Activated CD4-positive, alpha-beta T cell treated with anti-CD3 and anti-CD28 coated beads, Interleukin-2, amount 50 U/mL, for 1 hour (primary cell): ENCODE measurements around the gene GFY.

ENCODE experiments used
- DNase-seq: peaks from one replicate; pipeline ENCODE4 v3.0.0-alpha.2; 2020

GFY gene

GRCh38 chr19:49409441-49410029, 15.7 kb upstream of the GFY start:
- no peak for DNase-seq

DNA sequence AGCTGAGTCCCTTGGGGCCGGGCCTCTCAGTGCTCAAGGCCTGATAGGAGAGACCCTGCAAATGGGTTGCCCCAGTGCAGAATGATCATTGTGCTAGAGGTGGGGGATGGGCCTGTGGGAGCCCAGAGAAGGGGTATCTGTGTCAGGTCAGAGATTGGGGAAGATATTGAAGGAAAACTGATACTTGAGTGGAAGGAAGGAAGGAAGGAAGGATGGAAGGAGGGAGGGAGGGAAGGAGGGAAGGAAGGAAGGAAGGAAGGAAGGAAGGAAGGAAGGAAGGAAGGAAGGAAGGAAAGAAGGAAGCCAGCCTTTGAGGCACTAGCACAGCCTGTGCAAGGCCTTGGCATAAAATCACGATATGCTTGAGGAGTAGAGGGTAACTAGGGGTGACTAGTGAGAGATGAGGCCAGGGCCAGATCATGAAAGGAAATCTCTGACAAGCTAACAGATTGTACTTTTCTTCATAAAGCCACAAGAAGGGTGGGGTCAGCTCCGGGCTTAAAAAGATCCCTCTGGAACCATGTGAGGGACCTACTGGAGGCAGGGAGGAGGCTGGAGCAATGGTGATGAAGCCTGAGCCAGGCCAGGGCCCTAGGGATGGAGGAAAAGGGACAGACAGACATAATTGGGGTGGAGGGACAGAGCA, 13.4 kb upstream of the GFY start:
- no peak for DNase-seq

DNA sequence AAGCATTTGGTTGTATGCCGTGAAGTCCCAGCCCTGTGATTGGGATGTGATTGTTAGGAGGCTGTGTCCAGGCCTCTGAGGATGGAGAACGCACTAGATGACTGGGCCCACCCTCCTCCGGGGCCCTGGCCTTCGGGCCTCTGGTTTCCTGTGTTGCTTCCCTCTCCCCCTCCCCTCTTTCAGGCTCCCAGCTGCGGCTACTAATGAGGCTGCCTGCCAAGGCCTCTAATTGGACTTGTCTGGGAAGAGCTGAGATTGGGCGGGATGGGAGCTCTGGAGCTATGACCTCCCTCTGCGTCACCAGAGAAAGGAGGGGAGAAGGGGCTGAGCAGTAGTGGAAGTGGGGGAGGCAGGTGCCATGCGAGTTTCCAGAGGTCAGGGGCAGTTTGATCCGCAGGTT, 11.8 kb upstream of the GFY start:
- no peak for DNase-seq

GRCh38 chr19:49414256-49414655, 10.9 kb upstream of the GFY start:
- no peak for DNase-seq

GRCh38 chr19:49415102-49415809, 9.9 kb upstream of the GFY start:
- no peak for DNase-seq

GRCh38 chr19:49415810-49416200, 9.4 kb upstream of the GFY start:
- no peak for DNase-seq

DNA sequence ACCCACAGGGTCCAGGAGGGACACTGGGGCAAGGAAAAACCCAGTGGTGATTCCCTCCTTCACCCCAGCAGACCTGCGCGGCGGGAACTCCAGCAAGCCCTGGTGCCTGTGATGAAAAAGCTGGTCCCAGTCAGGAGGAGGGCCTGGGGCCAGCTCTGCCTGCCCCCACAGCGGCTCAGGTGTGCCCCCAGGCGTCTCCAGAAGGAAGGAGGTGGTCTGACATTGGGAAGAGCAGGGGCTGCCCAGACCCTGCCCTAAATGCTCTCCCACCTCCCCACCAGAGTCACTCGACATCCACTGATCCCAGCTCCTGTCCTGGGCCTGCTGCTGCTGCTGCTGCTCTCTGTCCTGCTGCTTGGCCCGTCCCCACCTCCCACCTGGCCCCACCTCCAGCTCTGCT, 8.1 kb upstream of the GFY start:
- DNase-seq, result no peak

DNA sequence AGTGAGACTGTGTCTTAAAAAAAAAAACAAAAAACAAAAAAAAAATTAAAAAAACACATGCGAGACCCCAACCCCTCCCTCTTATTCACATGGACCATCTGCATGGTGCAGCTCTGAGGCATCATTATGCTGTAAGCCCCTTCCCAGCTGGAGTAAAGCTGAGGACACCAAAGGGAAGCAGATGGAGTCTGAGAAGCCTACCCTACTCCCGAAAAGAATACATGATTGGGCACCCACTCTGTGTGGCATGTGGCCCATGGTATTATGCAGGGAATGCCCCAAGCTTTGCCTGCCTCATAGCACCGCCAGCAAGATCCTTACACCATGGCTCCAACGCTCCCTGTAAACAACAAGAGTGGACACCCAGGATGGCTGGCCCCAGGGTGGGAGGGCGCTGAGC, 6.7 kb upstream of the GFY start:
- no peak for DNase-seq

DNA sequence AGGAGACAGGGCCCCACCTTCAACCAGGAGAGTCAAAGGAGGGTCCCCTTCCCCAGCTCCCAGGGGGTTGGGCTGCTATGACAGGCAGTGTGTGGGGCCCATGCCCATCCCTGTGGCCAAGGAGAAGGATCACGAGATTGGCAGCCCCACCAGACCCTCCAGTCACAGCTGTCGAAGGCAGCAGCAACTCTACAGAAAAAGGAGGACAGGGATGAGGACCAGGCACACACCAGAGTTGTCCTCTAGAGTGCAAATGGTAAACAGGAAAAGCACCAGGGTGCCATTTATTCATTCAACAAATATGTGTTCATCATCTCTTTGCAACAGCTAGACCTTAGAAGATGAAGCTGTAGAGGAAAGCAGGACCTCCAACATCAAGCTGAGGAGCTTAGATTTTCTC, 6.0 kb upstream of the GFY start:
- DNase-seq, result no peak

DNA sequence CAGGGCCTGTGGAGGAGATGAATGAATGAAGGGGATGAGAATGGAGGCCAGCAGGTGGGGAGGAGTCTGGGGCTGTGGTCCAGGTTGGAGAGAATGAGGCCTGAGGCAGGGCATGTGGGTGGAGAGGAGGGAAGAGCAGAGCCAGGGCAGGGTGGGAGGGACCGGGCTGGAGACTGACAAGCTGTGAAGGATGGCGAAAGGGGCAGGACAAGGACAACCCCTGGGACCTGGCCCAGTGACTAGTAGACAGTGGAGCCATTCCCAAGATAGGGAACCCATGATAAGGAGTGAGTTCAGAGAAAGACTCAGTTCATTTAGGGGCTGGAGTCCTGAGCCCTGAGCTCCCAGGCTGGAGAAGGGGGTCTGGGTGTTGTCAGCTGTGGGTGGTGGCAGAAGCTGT, 5.0 kb upstream of the GFY start:
- no peak for DNase-seq

- DNase-seq, result no peak
Measured at GRCh38 chr19:49421039-49421877, 3.9 kb upstream of the GFY start.

GRCh38 chr19:49421878-49422202, 3.3 kb upstream of the GFY start:
- DNase-seq, result no peak

GRCh38 chr19:49422407-49423070, 2.6 kb upstream of the GFY start:
- DNase-seq, result peak; percentile 43

- DNase-seq, result no peak
Measured at GRCh38 chr19:49423071-49423984, 1.9 kb upstream of the GFY start, which contains the start of gene PTH2. PTH2 (minus strand) TSS chr19:49423441; CDS start chr19:49423339, 102 bp downstream.

DNA sequence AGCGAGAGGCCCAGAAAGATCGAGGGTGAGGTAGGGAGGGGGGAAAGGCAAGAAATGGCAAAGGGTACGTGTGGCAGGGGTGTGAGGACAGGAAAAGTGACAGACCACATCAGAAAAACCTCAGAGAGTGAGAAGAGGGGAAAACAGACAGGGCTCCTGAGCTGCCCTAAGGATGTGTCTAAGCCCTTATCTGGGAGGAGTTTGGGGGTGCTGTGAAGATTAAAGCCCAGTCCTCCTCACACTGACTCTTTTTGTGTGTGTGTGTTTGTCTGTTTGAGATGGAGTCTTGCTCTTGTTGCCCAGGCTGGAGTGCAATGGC, 1.2 kb upstream of the GFY start:
- DNase-seq, result no peak

DNA sequence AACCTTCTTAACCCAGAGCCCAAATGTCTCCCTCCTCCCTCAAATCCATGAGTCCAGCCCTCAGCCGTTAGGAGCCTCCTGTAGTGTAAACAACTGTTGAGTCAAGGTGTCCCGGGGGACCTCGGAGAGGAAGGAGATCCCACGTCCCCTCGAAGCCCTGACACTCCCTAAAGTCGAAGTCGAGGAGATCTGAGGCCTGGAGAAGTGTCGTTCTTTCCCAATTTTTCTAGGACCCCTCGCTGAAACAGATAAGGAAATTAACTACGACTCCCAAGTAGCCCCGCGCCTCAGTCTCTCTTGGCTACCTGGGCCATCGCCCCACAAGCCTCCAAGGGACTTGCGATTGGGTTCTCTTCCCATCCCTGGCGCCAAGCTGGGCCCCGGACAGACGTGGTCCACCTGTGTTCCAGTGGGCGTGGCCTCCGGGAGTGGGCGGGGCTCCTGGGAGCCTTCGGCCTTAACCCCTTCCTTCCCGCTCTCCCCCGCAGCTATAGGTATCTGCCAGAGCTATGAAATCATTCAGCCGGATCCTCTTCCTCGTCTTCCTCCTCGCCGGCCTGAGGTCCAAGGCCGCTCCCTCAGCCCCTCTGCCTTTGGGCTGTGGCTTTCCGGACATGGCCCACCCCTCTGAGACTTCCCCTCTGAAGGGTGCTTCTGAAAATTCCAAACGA, 869 bp downstream of the GFY start:
- no peak for DNase-seq

DNA sequence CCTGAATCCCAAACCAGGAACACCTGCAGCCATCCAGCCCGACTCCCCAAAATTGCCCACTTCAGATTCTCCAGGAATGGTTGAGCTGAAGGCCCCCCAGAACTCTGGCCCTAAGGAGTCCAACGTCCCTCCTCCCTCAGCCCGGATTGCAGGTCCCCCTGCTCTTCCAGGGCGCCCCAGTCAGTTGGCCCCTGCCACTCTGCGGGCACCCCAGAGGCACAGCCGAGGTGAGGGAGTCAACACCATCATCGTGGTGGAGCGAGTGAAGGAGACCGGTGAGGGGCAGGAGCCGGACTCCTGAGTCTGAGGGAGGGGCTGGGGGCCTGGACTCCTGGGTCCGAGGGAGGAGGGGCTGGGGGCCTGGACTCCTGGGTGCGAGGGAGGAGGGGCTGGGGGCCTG, 2.2 kb downstream of the GFY start:
- no peak for DNase-seq

- no peak for DNase-seq
Measured at GRCh38 chr19:49427855-49428546, 2.8 kb downstream of the GFY start.

DNA sequence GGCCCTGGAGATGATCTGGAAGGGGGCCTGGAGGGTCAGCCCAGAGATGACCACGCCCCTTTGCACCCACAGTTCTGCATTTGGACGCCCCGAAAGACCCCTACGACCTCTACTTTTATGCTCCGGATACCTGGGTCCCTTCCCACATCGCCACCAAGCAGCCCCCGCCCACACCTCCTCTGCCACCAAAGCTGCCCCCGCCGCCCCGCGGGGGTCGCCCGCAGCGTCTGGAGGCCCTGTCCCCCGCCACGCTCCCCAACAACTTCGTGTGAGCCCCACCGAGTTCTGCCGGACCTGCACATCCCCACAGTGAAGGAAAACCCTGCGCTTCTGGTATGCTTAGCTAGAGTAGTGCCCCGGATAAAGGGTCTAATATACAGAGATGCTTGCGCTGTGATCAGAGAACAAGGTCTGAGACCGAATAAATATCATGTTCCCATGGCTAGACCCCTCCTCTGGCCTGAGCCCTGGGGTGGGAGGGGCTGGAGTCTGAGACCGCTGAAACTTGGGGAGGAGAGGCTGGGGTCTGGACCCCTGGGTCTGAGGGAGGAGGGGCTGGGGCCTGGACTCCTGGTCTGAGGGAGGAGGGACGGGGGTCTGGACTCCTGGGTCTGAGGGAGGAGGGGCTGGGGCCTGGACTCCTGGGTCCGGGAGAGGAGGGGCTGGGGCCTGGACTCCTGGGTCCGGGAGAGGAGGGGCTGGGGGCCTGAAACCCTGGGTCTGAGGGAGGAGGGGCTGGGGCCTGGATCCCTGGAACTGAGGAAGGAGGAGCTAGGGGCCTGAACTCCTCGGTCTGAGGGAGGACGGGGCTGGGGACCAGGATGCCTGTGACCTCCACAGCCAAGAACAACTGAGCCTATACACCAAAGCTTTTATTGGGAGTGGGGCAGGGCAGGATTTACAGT, 3.6 kb downstream of the GFY start:
- no peak for DNase-seq

- DNase-seq, result no peak
Measured at GRCh38 chr19:49430172-49430677, 5.0 kb downstream of the GFY start.
